A673 (cell line): ENCODE results near the gene TMEM236.

Source experiments
- CTCF ChIP-seq: fragments of 300-800, 200-600 bp; sonication (generic); conservative IDR thresholded peaks from 2 replicates; pipeline ENCODE4 v1.5.1; 2017; ENCODE audit warnings: low read depth, mild to moderate bottlenecking, antibody characterized with exemption, low read length, moderate library complexity, mixed read lengths
- EZH2 ChIP-seq: fragments of 200-600 bp; sonication (generic); IDR thresholded peaks from 2 replicates; pipeline ENCODE4 v1.6.1; 2017; ENCODE audit warnings: borderline replicate concordance, low read depth, mild to moderate bottlenecking, mixed read lengths, antibody characterized with exemption, low read length; ENCODE audit not compliant: poor library complexity, severe bottlenecking

DNA sequence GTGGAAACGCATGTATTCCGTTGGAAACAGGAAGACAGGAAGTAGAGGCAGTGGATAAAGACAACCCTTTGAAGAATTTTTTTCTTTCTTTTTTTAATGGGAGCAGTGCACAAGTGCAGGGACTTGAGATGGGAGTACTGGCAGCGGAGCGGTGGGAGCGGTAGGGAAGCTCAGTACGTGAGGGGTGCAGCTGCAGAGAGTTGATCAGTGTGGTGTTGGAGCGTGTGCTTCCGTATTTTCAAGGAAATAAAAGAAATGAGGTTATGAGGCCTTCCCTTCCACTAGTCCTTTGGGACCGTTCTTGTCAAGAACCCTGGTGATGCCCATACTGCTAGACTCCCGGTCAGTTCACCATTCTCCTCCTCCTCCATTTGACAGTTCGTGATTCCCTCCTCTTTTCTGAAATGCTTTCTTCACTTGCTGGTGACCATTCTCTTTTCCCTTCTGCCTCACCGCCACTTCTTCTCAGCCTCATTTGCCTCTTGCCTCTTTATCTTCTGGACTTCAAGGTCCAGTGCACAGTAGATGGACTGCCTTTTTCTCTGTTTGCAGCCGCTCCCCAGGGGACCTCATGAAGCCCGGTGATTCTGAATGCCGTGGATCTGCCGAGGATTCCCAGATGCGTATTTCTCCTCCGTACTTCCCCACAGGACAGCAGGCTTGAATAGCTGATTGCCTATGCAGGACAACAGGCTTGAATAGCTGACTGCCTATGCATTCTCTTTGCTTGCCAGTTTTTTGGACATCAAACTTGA, 39.1 kb upstream of the TMEM236 start:
- TF ChIP-seq CTCF, result no peak
- TF ChIP-seq EZH2, result no peak
